ENCODE measurements around the gene ZRANB3.
"Not testable (repeated sequence)": the region's sequence is repeated elsewhere in the genome, so short reads cannot be mapped to it uniquely, and the experiment has no call there.

- TF ChIP-seq CTCF, POLR2A, EP300 (IDR thresholded peaks at IDR 0.05): not testable (repeated sequence)
These were observed 441.4 kb downstream of the ZRANB3 start for GRCh38 chr2:135089597-135089996.

All from ovary (tissue), 3 donors.